ENCODE data around the gene TSPY2.
"Not testable (repeated sequence)": the region's sequence is repeated elsewhere in the genome, so short reads cannot be mapped to it uniquely, and the experiment has no call there.

The TSPY2 gene, protein sequence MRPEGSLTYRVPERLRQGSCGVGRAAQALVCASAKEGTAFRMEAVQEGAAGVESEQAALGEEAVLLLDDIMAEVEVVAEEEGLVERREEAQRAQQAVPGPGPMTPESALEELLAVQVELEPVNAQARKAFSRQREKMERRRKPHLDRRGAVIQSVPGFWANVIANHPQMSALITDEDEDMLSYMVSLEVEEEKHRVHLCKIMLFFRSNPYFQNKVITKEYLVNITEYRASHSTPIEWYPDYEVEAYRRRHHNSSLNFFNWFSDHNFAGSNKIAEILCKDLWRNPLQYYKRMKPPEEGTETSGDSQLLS

DNA sequence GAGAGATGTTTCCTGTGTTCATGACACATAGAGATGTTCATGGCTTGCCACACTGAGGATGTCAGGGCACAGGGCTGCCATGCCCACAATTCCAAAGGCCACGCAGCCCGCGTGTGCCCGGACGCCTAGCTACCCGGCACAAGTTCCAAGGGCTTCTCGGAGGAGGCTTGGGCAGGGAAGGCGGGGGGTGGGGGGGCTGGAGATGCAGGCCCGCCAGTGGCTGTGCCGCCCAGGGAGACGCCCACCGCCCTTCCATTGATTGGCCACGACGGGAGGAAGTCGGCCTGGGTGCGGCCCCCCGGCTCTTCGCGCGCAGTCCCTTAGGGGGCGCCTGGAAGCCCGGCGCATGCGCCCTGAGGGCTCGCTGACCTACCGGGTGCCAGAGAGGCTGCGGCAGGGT, at the start of gene TSPY2:
Gene TSPY2 (plus strand): TSS at position 301 of the 400 bp plus-strand sequence. CDS start 46 bp downstream, at position 347.
- not testable (repeated sequence) for DNase-seq (ENCODE audit: low read depth in 2 of 2)

DNA sequence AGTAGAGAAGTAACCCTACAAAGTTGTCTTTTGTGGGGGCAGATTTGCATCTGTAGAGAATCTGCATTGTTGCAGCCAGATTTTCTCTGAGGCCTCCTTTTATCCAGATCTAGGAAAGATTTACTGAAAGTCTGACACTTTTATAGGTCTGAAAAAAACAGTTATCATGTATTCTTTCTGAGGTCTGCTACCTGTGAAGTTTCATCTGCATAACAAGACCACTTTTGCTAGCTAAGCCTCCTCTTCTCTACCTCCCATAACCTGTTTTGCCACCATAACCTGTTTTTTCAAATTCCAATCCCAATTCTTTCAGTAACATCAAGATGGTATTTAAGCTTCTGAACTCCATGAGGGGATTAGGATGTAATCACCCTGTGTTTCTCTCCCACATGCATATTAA, 36.5 kb upstream of the TSPY2 start:
- not testable (repeated sequence) for DNase-seq (ENCODE audit: low read depth in 2 of 2)

DNA sequence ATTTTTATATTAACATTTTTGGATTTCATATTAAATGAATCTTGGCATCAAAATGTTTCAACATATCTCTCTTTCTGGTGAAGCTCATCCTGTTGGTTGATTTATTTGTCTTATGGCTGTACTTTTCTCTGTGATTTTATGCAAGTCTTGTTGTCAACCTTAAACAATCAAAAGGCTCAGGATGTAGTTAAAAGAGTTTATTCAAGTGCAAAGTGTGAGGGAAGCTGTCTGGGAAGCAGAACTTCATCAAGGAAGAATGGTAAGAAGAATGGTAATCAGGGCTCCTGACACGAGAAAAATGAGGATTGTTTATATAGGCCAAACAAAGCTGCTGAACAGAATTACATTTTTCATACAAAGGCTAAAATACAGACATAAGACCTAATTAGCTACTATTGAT, 29.0 kb upstream of the TSPY2 start:
- DNase-seq (ENCODE audit: low read depth in 2 of 2): not testable (repeated sequence)

DNA sequence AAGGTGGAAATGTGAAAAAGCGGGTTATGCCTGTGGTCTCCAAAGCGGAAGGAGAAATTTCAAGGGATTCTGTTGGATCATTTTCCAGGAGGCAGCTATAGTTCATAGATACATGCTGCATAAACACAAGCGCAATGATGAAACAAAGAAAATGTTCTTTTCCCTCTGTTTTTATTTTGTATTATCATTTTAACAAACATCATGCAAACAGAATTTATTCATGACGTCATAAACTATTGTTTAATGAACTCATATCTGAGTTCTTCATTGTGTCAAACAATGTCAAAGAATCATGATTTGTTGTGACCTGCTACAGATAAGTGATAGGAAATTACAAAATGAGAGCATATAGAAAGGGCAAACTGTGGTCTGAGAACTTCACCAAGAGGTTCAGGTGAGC, 23.8 kb downstream of the TSPY2 start:
- not testable (repeated sequence) for DNase-seq (ENCODE audit: low read depth in 2 of 2)
